ENCODE data around the gene ARID3A. TPM values are rescaled to one million over a fixed set of nuclear protein-coding genes. Genes with fewer than 3 reads are reported as not detected.

The ARID3A gene
- total and polyA plus RNA-seq, 12 donors = 1.6 to 10.2 (median 7.4) TPM

GRCh38 chr19:938233-938923 is 12.5 kb downstream of the ARID3A start:
- intact Hi-C loops (cut with DNase I) = no loop called here
- DNase-seq = no peak
- H3K4me3 ChIP-seq = no peak overlapping the region
- no peak overlapping the region for H3K27ac ChIP-seq
- no peaks in the 10 kb centered on the region for H3K27me3 ChIP-seq
- no peaks in the 10 kb centered on the region for H3K9me3 ChIP-seq (replicated peaks in 1 of 3)
- TF ChIP-seq, protein P1, sequence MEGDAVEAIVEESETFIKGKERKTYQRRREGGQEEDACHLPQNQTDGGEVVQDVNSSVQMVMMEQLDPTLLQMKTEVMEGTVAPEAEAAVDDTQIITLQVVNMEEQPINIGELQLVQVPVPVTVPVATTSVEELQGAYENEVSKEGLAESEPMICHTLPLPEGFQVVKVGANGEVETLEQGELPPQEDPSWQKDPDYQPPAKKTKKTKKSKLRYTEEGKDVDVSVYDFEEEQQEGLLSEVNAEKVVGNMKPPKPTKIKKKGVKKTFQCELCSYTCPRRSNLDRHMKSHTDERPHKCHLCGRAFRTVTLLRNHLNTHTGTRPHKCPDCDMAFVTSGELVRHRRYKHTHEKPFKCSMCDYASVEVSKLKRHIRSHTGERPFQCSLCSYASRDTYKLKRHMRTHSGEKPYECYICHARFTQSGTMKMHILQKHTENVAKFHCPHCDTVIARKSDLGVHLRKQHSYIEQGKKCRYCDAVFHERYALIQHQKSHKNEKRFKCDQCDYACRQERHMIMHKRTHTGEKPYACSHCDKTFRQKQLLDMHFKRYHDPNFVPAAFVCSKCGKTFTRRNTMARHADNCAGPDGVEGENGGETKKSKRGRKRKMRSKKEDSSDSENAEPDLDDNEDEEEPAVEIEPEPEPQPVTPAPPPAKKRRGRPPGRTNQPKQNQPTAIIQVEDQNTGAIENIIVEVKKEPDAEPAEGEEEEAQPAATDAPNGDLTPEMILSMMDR (IDR thresholded peaks at IDR 0.05) = no peak
- no peak for TF ChIP-seq POLR2A (IDR thresholded peaks at IDR 0.05)
- WGBS, 4 donors = 88 to 94% (median 90%) methylated on average over 9 to 23 of the region's 23 CpGs
- no peaks in the 10 kb centered on the region for H3K36me3 ChIP-seq (replicated peaks in 1 of 2)
- peaks cover 27 to 37% of the 10 kb centered on the region in 2 donors for H3K4me1 ChIP-seq (replicated peaks in 1 of 2)

- intact Hi-C loops (cut with DNase I) = no loop called here
- Histone ChIP-seq H3K27ac (no peak overlapping the region), H3K4me1 (replicated peaks in 1 of 2) (peaks cover 24 to 31% of the 10 kb centered on the region in 2 donors), H3K9me3 (replicated peaks in 1 of 3) (no peaks in the 10 kb centered on the region), H3K4me3 (no peak overlapping the region), H3K27me3 (no peaks in the 10 kb centered on the region), H3K36me3 (replicated peaks in 1 of 2) (no peaks in the 10 kb centered on the region)
- TF ChIP-seq, protein P1 (IDR thresholded peaks at IDR 0.05) = no peak
- no peak for TF ChIP-seq POLR2A (IDR thresholded peaks at IDR 0.05)
- DNase-seq = no peak
- 83 to 93% (median 89%) methylated on average over 22 of the region's 22 CpGs for WGBS, 4 donors
Observed at GRCh38 chr19:939439-939838, 13.6 kb downstream of the ARID3A start.

GRCh38 chr19:939922-940321 is 14.1 kb downstream of the ARID3A start:
- Histone ChIP-seq H3K4me1 (replicated peaks in 1 of 2) (peaks cover 19 to 27% of the 10 kb centered on the region in 2 donors), H3K9me3 (replicated peaks in 1 of 3) (no peaks in the 10 kb centered on the region), H3K27me3 (no peaks in the 10 kb centered on the region), H3K27ac (peak overlapping the region in 3 of 5 donors; percentile 78 to 90 (median 89)), H3K4me3 (no peak overlapping the region), H3K36me3 (replicated peaks in 1 of 2) (no peaks in the 10 kb centered on the region)
- WGBS, 4 donors = 97 to 100% (median 98%) methylated on average over 2 to 7 of the region's 7 CpGs
- TF ChIP-seq, protein P1 (IDR thresholded peaks at IDR 0.05) = no peak
- DNase-seq = no peak
- intact Hi-C loops (cut with DNase I) = no loop called here

GRCh38 chr19:940591-941291 is 14.9 kb downstream of the ARID3A start:
- TF ChIP-seq, protein P1 (IDR thresholded peaks at IDR 0.05) = no peak
- TF ChIP-seq POLR2A (IDR thresholded peaks at IDR 0.05) = peak in 1 of 2 donors; percentile 40
- Histone ChIP-seq H3K27me3 (no peaks in the 10 kb centered on the region), H3K27ac (peak overlapping the region in 4 of 5 donors; percentile 60 to 90 (median 84)), H3K4me1 (replicated peaks in 1 of 2) (peaks cover 13 to 20% of the 10 kb centered on the region in 2 donors), H3K9me3 (replicated peaks in 1 of 3) (no peaks in the 10 kb centered on the region), H3K4me3 (peak overlapping the region in 1 of 4 donors; percentile 41), H3K36me3 (replicated peaks in 1 of 2) (no peaks in the 10 kb centered on the region)
- DNase-seq = peak; percentile 76 to 90 (median 81)
- 30 to 50% (median 35%) methylated on average over 2 to 64 of the region's 64 CpGs for WGBS, 4 donors
- intact Hi-C loops (cut with DNase I) = no loop called here
